Activated CD8-positive, alpha-beta memory T cell treated with anti-CD3 and anti-CD28 coated beads, Interleukin-2, amount 50 U/mL, for 1 hour (primary cell): Measurements from ENCODE around the gene DBX1.

Experiments used
- DNase-seq: peaks from one replicate; pipeline ENCODE4 v3.0.0-alpha.2; 2020; ENCODE audit errors: extremely low read depth

DBX1 gene

GRCh38 chr11:20125927-20126326 is 34.3 kb downstream of the DBX1 start:
- no peak for DNase-seq

- no peak for DNase-seq
Measured at GRCh38 chr11:20122131-20122530, 38.1 kb downstream of the DBX1 start.

GRCh38 chr11:20120134-20120925 is 39.9 kb downstream of the DBX1 start:
- DNase-seq, result no peak

- DNase-seq, result no peak
Measured at GRCh38 chr11:20119315-20119714, 41.0 kb downstream of the DBX1 start.

- no peak for DNase-seq
Measured at GRCh38 chr11:20118209-20118608, 42.1 kb downstream of the DBX1 start.

- no peak for DNase-seq
Measured at GRCh38 chr11:20117291-20117690, 43.0 kb downstream of the DBX1 start.

- no peak for DNase-seq
Measured at GRCh38 chr11:20116825-20117224, 43.5 kb downstream of the DBX1 start.

GRCh38 chr11:20114588-20114987 is 45.7 kb downstream of the DBX1 start:
- DNase-seq, result no peak

GRCh38 chr11:20113149-20113438 is 47.2 kb downstream of the DBX1 start:
- DNase-seq, result no peak

GRCh38 chr11:20112291-20113148 is 47.8 kb downstream of the DBX1 start:
- DNase-seq, result no peak

GRCh38 chr11:20111871-20112270 is 48.4 kb downstream of the DBX1 start:
- DNase-seq, result no peak

GRCh38 chr11:20110908-20111669 is 49.2 kb downstream of the DBX1 start:
- no peak for DNase-seq

GRCh38 chr11:20109731-20110445 is 50.4 kb downstream of the DBX1 start:
- DNase-seq, result no peak
